HepG2 (cell line): ENCODE data around the gene KLHDC7A. TPM values are rescaled to one million over a fixed set of nuclear protein-coding genes. Genes with fewer than 3 reads are reported as not detected.

Experiments
- ATAC-seq: fragments of 200-7000 bp; cut with Tn5 transposase; 3 replicates; pipeline ENCODE4 v1.9.1; 2020; ENCODE audit warnings: mild to moderate bottlenecking, moderate library complexity
- BruUV-seq: library from RNA; stranded (reverse); fragments of 400-500 nt; replicated peaks from 2 replicates; lab custom pipeline; 2021; lab: Mats Ljungman, UMichigan
- CTCF ChIA-PET: fragments of 300-600 bp; formaldehyde crosslinking; extraction: SDS; loops from one replicate; lab custom pipeline; 2021; ENCODE audit warnings: low total read pairs, inconsistent platforms, low intra/inter-chr PET ratio; lab: Yijun Ruan, JAX
- POLR2A ChIA-PET: fragments of 350-600 bp; sonication (Branson Sonifier 250); formaldehyde crosslinking; loops from one replicate; lab custom pipeline; 2020; ENCODE audit warnings: antibody characterized with exemption, inconsistent platforms; lab: Yijun Ruan, JAX
- DNase-seq: peaks from one replicate; pipeline ENCODE4 v3.0.0-alpha.2; 2015; ENCODE audit warnings: low spot score
- FAIRE-seq: peaks from 3 replicates; lab custom pipeline; 2011; peaks lifted over from hg19 to GRCh38; lab: Jason Lieb, UNC
- H2AFZ ChIP-seq: one replicate; pipeline ENCODE4 v1.6.1; 2011; ENCODE audit warnings: low read length, inconsistent platforms
- H3K27ac ChIP-seq: fragments of 300-600 bp; 3 replicates; pipeline ENCODE4 v1.8.0; 2011; ENCODE audit warnings: mixed run types, mild to moderate bottlenecking, mixed read lengths, low read length, inconsistent platforms; ENCODE audit not compliant: insufficient read depth; ENCODE audit errors: extremely low read length
- H3K27me3 ChIP-seq, 2 experiments: fragments of 200-600 bp in 1 of 2; 2 replicates in 1 of 2; 3 replicates in 1 of 2; pipeline versions ENCODE4 v1.6.0 to v1.8.0; 2011; ENCODE audit warnings: low read length in 2 of 2, mild to moderate bottlenecking in 2 of 2, moderate library complexity in 2 of 2, inconsistent platforms in 1 of 2; ENCODE audit not compliant: insufficient read depth in 2 of 2, control insufficient read depth in 1 of 2
- H3K36me3 ChIP-seq, 2 experiments: fragments of 200-600 bp in 1 of 2; replicated peaks in 1 of 2; 2 replicates in 1 of 2; 3 replicates in 1 of 2; pipeline versions ENCODE4 v1.5.1 to v1.8.0; 2011; ENCODE audit warnings: low read length in 2 of 2, inconsistent platforms in 1 of 2; ENCODE audit not compliant: insufficient read depth in 2 of 2, control insufficient read depth in 1 of 2
- H3K4me1 ChIP-seq: 2 replicates; pipeline ENCODE4 v1.5.1; 2012; ENCODE audit warnings: low read length, inconsistent platforms; ENCODE audit not compliant: insufficient read depth
- H3K4me2 ChIP-seq: 2 replicates; pipeline ENCODE4 v1.6.0; 2011; ENCODE audit warnings: low read depth, low read length, inconsistent platforms
- H3K4me3 ChIP-seq, 3 experiments: fragments of 200-600 bp in 1 of 3; sonication (generic), shearing (Covaris generic) in 1 of 3; replicated peaks in 1 of 3; 2 replicates each; pipeline ENCODE4 v1.5.1; 2011 to 2016; ENCODE audit warnings: low read length in 3 of 3, inconsistent platforms in 2 of 3, low read depth in 2 of 3, mild to moderate bottlenecking in 2 of 3, control low read depth in 1 of 3, mixed read lengths in 1 of 3; ENCODE audit not compliant: insufficient read depth in 1 of 3
- H3K79me2 ChIP-seq: one replicate; pipeline ENCODE4 v1.6.1; 2011; ENCODE audit warnings: low read length, inconsistent platforms; ENCODE audit not compliant: insufficient read depth
- H3K9ac ChIP-seq: 2 replicates; pipeline ENCODE4 v1.6.0; 2011; ENCODE audit warnings: mild to moderate bottlenecking, low read depth, low read length, inconsistent platforms; ENCODE audit not compliant: insufficient read depth
- H3K9me3 ChIP-seq: 2 replicates; pipeline ENCODE4 v1.5.1; 2012; ENCODE audit warnings: mild to moderate bottlenecking, low read length
- H4K20me1 ChIP-seq: 2 replicates; pipeline ENCODE4 v1.6.0; 2011; ENCODE audit warnings: inconsistent platforms, mild to moderate bottlenecking, low read length, moderate library complexity; ENCODE audit not compliant: insufficient read depth
- ASH2L ChIP-seq: fragments of 300-600, 200-600 bp; sonication (generic); IDR thresholded peaks from 2 replicates; pipeline ENCODE4 v1.7.0; 2017; ENCODE audit warnings: low read depth, mild to moderate bottlenecking, moderate library complexity, mixed read lengths, low read length; ENCODE audit not compliant: insufficient read length
- CBX5 ChIP-seq: sonication (generic); formaldehyde crosslinking; IDR thresholded peaks from 2 replicates; pipeline ENCODE4 v1.4.0; 2020; ENCODE audit warnings: missing genetic modification reagents, borderline replicate concordance
- DMTF1 ChIP-seq: sonication (generic); formaldehyde crosslinking; IDR thresholded peaks from 2 replicates; pipeline ENCODE4 v1.4.0; 2020; ENCODE audit warnings: mild to moderate bottlenecking, missing genetic modification reagents
- ELF3 ChIP-seq: IDR thresholded peaks from 2 replicates; pipeline ENCODE4 v1.6.1; 2016; ENCODE audit warnings: missing genetic modification reagents, missing compliant biosample characterization
- HES4 ChIP-seq: sonication (generic); formaldehyde crosslinking; IDR thresholded peaks from 2 replicates; pipeline ENCODE4 v1.9.0; 2021; ENCODE audit warnings: mild to moderate bottlenecking, missing genetic modification reagents, borderline replicate concordance
- TBL1XR1 ChIP-seq: fragments of 150-350 bp; IDR thresholded peaks from 2 replicates; pipeline ENCODE4 v1.6.1; 2014; ENCODE audit warnings: borderline replicate concordance, low read length; ENCODE audit not compliant: partially characterized antibody
- ZBTB25 ChIP-seq: IDR thresholded peaks from 2 replicates; pipeline ENCODE4 v1.6.1; 2018; ENCODE audit warnings: missing genetic modification reagents
- ZMYM3 ChIP-seq: sonication (generic); formaldehyde crosslinking; IDR thresholded peaks from 2 replicates; pipeline ENCODE4 v1.5.1; 2020; ENCODE audit warnings: mild to moderate bottlenecking, missing genetic modification reagents
- ZNF350 ChIP-seq: sonication (generic); formaldehyde crosslinking; IDR thresholded peaks from 2 replicates; pipeline ENCODE4 v1.4.0; 2020; ENCODE audit warnings: mild to moderate bottlenecking, low read depth, missing genetic modification reagents, borderline replicate concordance
- ZNF792 ChIP-seq: IDR thresholded peaks from 2 replicates; pipeline ENCODE4 v1.6.1; 2016
- WGBS: methylation state at CpG from one replicate; pipeline ENCODE4 v1.1.6; 2017; ENCODE audit warnings: low lambda C conversion rate; 5-methylcytosine and 5-hydroxymethylcytosine counted together
- in situ Hi-C: cut with HindIII; loops from 2 replicates; pipeline ENCODE4 v1.10.0; 2017; ENCODE audit warnings: low pct_unique_long_range_greater_than_20kb; ENCODE audit not compliant: extremely low pct_ligation_motif_present
- intact Hi-C: fragments of 100-400 bp; cut with micrococcal nuclease; formaldehyde crosslinking; loops from one replicate; pipeline ENCODE4 v1.10.0; 2022; ENCODE audit not compliant: unreplicated experiment
- polyA plus RNA-seq, 8 experiments: library from polyadenylated mRNA; depleted of rRNA in 3 of 8; stranded (reverse) in 7 of 8; unstranded in 1 of 8; fragments of >200 nt; fragmentation: Illumina TruSeq in 4 of 8; extraction: Trizol in 4 of 8; gene quantifications; 2 replicates each; pipeline versions ENCODE4 v1.2.1 to v1.2.3, GENCODE V29; 2011 to 2016; ENCODE audit warnings: low read depth in 4 of 8, missing spikeins in 1 of 8, mixed read lengths in 1 of 8; ENCODE audit not compliant: insufficient read depth in 1 of 8
- total RNA-seq, 5 experiments: library from RNA; depleted of rRNA; stranded (reverse); fragments of >200 nt; fragmentation: Illumina TruSeq; extraction: Trizol; gene quantifications; 2 replicates each; pipeline ENCODE4 v1.2.3, GENCODE V29; 2016; ENCODE audit warnings: low read depth in 1 of 5
- TF ChIP-seq, protein P1 (sequence below): sonication (generic); formaldehyde crosslinking; IDR thresholded peaks from 2 replicates; pipeline ENCODE4 v1.5.0; 2020; ENCODE audit warnings: missing genetic modification reagents
- TF ChIP-seq, protein P2 (sequence below), 2 experiments: sonication (generic) in 1 of 2; formaldehyde crosslinking in 1 of 2; IDR thresholded peaks; 2 replicates each; pipeline versions ENCODE4 v1.4.0 to v1.6.1; 2018 to 2020; ENCODE audit warnings: missing genetic modification reagents in 2 of 2, borderline replicate concordance in 1 of 2, low read depth in 1 of 2, mild to moderate bottlenecking in 1 of 2, missing biosample characterization in 1 of 2
- TF ChIP-seq, protein P3 (sequence below): sonication (generic); formaldehyde crosslinking; IDR thresholded peaks from 2 replicates; pipeline ENCODE4 v1.4.0; 2020; ENCODE audit warnings: mild to moderate bottlenecking, low read depth, missing genetic modification reagents

The KLHDC7A gene
- total and polyA plus RNA-seq, 2 of the 13 experiments (the other 11 are each of a cell fraction or from before 2014, with no cell fraction given), result 0.15 to 1.8 TPM

GRCh38 chr1:18469514-18469913 is 11.2 kb upstream of the KLHDC7A start:
- Histone ChIP-seq H3K4me1 (peaks cover 5% of the 10 kb centered on the region), H3K9ac (no peak overlapping the region), H3K27me3 (peaks cover 0 to 8% of the 10 kb centered on the region in 2 experiments; a peak in 3 of 5 replicates), H3K4me2 (no peak overlapping the region), H3K79me2 (no peaks in the 10 kb centered on the region), H4K20me1 (no peaks in the 10 kb centered on the region), H3K36me3 (no peaks in the 10 kb centered on the region), H3K4me3 (no peak overlapping the region), H2AFZ (no peak overlapping the region), H3K27ac (no peak overlapping the region), H3K9me3 (no peaks in the 10 kb centered on the region)
- ATAC-seq, result no peak
- no peak for FAIRE-seq
- 63% methylated on average over 6 of the region's 8 CpGs for WGBS
- in situ Hi-C loops (no loop called here), intact Hi-C loops (no loop called here)
- TF ChIP-seq ZNF792 (CRISPR knock-in tag) (no peak), TBL1XR1 (no peak), ZMYM3 (CRISPR knock-in tag) (no peak), ZNF350 (CRISPR knock-in tag) (no peak), ASH2L (no peak), DMTF1 (CRISPR knock-in tag) (no peak), ELF3 (CRISPR knock-in tag) (no peak), CBX5 (no peak), HES4 (no peak), ZBTB25 (CRISPR knock-in tag) (no peak)
- TF ChIP-seq, protein P1, sequence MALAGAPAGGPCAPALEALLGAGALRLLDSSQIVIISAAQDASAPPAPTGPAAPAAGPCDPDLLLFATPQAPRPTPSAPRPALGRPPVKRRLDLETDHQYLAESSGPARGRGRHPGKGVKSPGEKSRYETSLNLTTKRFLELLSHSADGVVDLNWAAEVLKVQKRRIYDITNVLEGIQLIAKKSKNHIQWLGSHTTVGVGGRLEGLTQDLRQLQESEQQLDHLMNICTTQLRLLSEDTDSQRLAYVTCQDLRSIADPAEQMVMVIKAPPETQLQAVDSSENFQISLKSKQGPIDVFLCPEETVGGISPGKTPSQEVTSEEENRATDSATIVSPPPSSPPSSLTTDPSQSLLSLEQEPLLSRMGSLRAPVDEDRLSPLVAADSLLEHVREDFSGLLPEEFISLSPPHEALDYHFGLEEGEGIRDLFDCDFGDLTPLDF, result no peak
- TF ChIP-seq, protein P2, sequence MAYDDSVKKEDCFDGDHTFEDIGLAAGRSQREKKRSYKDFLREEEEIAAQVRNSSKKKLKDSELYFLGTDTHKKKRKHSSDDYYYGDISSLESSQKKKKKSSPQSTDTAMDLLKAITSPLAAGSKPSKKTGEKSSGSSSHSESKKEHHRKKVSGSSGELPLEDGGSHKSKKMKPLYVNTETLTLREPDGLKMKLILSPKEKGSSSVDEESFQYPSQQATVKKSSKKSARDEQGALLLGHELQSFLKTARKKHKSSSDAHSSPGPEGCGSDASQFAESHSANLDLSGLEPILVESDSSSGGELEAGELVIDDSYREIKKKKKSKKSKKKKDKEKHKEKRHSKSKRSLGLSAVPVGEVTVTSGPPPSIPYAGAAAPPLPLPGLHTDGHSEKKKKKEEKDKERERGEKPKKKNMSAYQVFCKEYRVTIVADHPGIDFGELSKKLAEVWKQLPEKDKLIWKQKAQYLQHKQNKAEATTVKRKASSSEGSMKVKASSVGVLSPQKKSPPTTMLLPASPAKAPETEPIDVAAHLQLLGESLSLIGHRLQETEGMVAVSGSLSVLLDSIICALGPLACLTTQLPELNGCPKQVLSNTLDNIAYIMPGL (CRISPR knock-in tag; IDR thresholded peaks at IDR 0.05; ENCODE audit: borderline replicate concordance in 1 of 2, low read depth in 1 of 2), result no peak
- TF ChIP-seq, protein P3, sequence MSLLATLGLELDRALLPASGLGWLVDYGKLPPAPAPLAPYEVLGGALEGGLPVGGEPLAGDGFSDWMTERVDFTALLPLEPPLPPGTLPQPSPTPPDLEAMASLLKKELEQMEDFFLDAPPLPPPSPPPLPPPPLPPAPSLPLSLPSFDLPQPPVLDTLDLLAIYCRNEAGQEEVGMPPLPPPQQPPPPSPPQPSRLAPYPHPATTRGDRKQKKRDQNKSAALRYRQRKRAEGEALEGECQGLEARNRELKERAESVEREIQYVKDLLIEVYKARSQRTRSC (CRISPR knock-in tag), result no peak
- no peak for DNase-seq
- BruUV-seq, result no TSS peak
- ChIA-PET POLR2A (interaction anchor here (2.0 kb wide), 1 partner anchor 11 kb away, joined by 7 read pairs; the partner anchor contains the start of gene KLHDC7A), CTCF (no interaction called here)
